CMK (cell line): ENCODE results near the gene INHBB.

Source experiments
- DNase-seq: peaks from one replicate; pipeline ENCODE4 v3.0.0-alpha.2; 2010; ENCODE audit warnings: low read depth

INHBB gene

GRCh38 chr2:120398051-120398995 is 52.4 kb downstream of the INHBB start:
- DNase-seq = no peak

- DNase-seq = no peak
Observed at GRCh38 chr2:120398996-120399888, 53.3 kb downstream of the INHBB start.

- DNase-seq = no peak
Observed at GRCh38 chr2:120399889-120400240, 53.9 kb downstream of the INHBB start.

GRCh38 chr2:120400551-120400950 is 54.6 kb downstream of the INHBB start:
- DNase-seq = no peak
